T47D (cell line): ENCODE results near the gene RASSF3.
A peak's percentile ranks its signal among the peaks of the same experiment; 100 is the strongest.
"Not testable (repeated sequence)": the region's sequence is repeated elsewhere in the genome, so short reads cannot be mapped to it uniquely, and the experiment has no call there.

ENCODE experiments used
- DNase-seq, 2 experiments: peaks; one replicate each; pipeline versions ENCODE4 v3.0.0 to v3.0.0-alpha.2; 2011 to 2012; ENCODE audit warnings: low read depth in 1 of 2, low spot score in 1 of 2
- JUND ChIP-seq: IDR thresholded peaks from 2 replicates; pipeline ENCODE4 v1.6.1; 2012; ENCODE audit warnings: low read depth
- in situ Hi-C: cut with HindIII; loops from 2 replicates; pipeline ENCODE4 v1.10.0; 2016; ENCODE audit warnings: low sequenced_read_pairs, low pct_unique_long_range_greater_than_20kb

The RASSF3 gene

DNA sequence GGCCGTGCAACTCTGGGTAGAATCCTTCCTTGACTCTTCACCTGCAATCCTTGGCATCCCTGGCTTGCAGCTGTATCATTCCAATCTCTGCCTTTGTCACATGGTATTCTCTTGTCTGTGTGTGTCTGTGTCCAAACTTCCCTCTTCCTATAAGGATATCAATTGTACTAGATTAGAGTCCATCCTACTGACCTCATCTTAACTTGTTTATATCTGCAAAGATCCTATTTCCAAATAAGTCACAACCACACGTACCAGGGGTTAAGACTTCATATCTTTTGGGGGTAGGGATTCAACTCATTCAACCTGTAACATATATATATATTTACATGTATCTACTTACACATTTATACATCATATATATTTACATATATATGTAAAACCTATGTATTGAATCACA, 29.6 kb upstream of the RASSF3 start:
- in situ Hi-C loops, result no loop called here
- DNase-seq, result no peak
- TF ChIP-seq JUND, result no peak

GRCh38 chr12:64582114-64582513, 28.2 kb upstream of the RASSF3 start:
- in situ Hi-C loops, result no loop called here
- DNase-seq, result no peak
- no peak for TF ChIP-seq JUND

GRCh38 chr12:64582862-64583261, 27.4 kb upstream of the RASSF3 start:
- in situ Hi-C loops, result no loop called here
- TF ChIP-seq JUND, result no peak
- DNase-seq, result no peak

DNA sequence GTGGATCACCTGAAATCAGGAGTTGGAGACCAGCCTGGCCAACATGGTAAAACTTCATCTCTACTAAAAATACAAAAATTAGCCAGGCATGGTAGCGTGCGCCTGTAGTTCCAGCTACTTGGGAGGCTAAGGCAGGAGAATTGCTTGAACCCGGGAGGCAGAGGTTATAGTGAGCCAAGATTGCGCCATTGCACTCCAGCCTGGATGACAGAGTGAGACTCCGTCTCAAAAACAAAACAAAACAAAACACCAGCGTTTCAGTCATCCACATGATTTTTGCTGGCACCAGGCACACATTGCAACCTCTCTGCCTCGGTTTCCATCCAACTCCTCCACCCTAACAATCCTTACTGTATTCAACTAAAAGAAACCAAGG, 26.9 kb upstream of the RASSF3 start:
- in situ Hi-C loops, DNase-seq: not testable (repeated sequence)

DNA sequence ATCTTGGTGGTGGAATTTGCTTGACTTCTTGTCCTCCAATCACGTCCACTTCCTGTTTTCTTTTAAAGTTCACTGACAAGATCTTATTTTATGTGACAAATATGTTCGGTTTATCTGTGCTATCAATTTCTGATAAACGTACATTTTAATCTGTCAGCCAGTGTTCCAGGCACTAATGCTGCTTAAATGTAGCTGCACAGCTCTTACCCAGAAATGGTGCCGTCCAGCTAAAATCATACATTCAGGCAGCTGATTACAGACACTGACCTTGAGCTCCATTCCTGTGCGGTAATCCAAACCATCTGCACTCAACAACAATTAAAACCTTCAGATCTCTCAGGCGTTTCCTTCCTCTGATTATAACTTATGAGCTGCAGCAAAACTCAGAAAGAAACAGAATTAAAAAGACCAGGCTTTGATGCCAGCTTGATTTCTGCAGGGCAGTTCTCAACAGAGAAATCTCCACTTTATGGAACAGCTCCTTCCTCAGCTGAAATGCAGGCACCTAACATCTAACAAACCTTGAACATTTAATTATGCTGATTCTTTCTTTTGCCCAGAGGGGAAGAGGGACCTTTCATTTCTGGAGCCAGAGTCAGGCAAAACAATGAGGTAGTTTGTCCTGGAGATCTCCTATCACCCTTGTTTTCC, 26.4 kb upstream of the RASSF3 start:
- no peak for TF ChIP-seq JUND
- DNase-seq, result no peak
- in situ Hi-C loops, result no loop called here

DNA sequence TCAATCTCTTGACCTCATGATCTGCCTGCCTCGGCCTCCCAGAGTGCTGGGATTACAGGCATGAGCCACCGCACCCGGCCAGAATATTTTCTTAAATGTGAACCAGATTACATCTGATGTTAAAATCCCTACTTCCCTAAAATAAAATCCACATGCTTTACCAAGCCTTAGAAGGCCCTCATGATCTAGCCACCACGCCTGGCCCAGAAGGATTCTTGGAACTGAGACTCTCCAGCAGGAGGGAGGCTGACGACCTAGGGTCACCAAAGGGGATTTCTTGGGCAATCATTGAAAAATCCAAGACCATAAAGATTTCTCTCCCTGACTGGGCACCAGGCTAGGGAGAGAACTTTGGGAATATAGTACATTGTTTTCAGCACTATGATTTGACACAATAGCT, 25.2 kb upstream of the RASSF3 start:
- DNase-seq, result no peak
- in situ Hi-C loops, result no loop called here
- TF ChIP-seq JUND, result no peak

- in situ Hi-C loops, result no loop called here
- DNase-seq, result peak in 1 of 2 experiments; percentile 26
These were observed 22.8 kb upstream of the RASSF3 start for GRCh38 chr12:64587447-64587846.

GRCh38 chr12:64590183-64590582, 20.1 kb upstream of the RASSF3 start:
- TF ChIP-seq JUND, result no peak
- in situ Hi-C loops, result no loop called here
- peak in 1 of 2 experiments; percentile 56 for DNase-seq

More at GRCh38 chr12:64587447-64587846, 22.8 kb upstream of the RASSF3 start:
- no peak for TF ChIP-seq JUND

- no peak for TF ChIP-seq JUND
- peak in 1 of 2 experiments; percentile 17 for DNase-seq
- in situ Hi-C loops, result no loop called here
These were observed 14.2 kb upstream of the RASSF3 start for GRCh38 chr12:64595863-64596793.

GRCh38 chr12:64598831-64599230, 11.5 kb upstream of the RASSF3 start:
- TF ChIP-seq JUND, result no peak
- DNase-seq, result no peak
- in situ Hi-C loops, result no loop called here

- DNase-seq, result peak; percentile 48 to 85
These were observed 10.1 kb upstream of the RASSF3 start for GRCh38 chr12:64600164-64600561.

GRCh38 chr12:64603183-64603841, 7.0 kb upstream of the RASSF3 start:
- in situ Hi-C loops, result no loop called here
- no peak for TF ChIP-seq JUND
- DNase-seq, result no peak

More at GRCh38 chr12:64600164-64600561, 10.1 kb upstream of the RASSF3 start:
- peak; percentile 43; the same call in 1 of the 2 replicates for TF ChIP-seq JUND
- in situ Hi-C loops, result no loop called here

DNA sequence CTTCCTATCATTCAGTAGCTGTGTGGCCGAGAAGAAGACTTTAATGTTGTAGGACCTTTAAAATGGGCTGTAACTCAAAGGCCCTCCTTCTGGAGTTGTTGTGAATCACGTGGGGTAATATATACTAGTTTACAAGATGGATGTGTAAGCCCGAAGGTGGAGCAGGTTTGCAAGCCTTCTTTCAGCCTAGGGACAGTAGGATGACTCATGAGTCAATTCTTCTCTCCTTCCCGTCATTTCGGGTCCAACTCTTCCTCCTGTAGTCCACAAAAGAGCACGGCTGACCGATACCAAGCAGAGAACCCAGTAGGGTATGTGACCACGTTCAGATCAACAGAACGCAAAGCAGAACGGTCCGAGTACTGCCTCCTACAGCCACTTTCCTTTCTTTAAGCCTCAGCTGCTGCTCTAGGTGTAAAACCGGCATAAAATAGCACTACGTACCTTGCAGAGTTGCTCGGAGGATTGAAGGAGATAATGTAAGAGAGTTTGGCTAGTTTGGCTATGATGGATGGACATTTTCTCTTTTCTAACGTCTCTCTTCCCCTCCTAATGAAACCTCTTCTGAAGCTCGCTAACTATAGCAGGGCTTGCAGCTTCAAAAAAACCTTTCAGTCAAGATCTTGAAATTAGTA, 1.3 kb upstream of the RASSF3 start:
- no peak for TF ChIP-seq JUND
- peak; percentile 68 to 83 for DNase-seq
- in situ Hi-C loops, result no loop called here
